Measurements from ENCODE around the gene CDHR1. TPM values are rescaled to one million over a fixed set of nuclear protein-coding genes. Genes with fewer than 3 reads are reported as not detected.

CDHR1 gene
- polyA plus RNA-seq, 1 of the 3 experiments (the other 2 are of a cell fraction): 0.02 TPM

DNA sequence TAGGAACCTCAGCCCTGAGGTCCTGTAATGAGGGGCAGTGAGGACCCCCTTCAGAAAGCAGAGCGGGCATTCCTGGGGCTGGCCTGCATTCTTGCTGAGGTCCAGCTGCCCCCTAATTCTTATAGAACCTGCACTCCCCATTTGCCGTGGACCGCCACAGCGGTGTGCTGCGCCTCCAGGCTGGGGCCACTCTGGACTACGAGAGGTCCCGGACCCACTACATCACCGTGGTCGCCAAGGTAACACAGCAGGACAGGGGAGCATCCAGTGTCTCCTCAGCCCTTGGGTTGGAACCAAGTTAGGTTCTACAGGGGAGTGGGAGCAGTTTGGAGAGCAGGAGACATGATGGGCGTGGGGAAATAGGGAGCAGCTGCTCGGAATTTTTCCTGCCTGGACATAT lies 7.3 kb downstream of the CDHR1 start:
- TF ChIP-seq, protein P1, sequence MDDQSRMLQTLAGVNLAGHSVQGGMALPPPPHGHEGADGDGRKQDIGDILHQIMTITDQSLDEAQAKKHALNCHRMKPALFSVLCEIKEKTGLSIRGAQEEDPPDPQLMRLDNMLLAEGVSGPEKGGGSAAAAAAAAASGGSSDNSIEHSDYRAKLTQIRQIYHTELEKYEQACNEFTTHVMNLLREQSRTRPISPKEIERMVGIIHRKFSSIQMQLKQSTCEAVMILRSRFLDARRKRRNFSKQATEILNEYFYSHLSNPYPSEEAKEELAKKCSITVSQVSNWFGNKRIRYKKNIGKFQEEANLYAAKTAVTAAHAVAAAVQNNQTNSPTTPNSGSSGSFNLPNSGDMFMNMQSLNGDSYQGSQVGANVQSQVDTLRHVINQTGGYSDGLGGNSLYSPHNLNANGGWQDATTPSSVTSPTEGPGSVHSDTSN (IDR thresholded peaks at IDR 0.05): no peak
- TF ChIP-seq EP300 (IDR thresholded peaks at IDR 0.05; ENCODE audit: borderline replicate concordance in 1 of 2, low read depth in 1 of 2, low read length in 1 of 2) (no peak), NRF1 (IDR thresholded peaks at IDR 0.05; ENCODE audit: low read depth, low read length) (no peak)
- Histone ChIP-seq H3K9me3 (no peaks in the 10 kb centered on the region), H3F3A (replicated peaks; ENCODE audit: insufficient read depth) (no peaks in the 10 kb centered on the region), H3K27ac (ENCODE audit: low read depth in 2 of 2, low read length in 1 of 2) (no peak overlapping the region), H3K4me3 (ENCODE audit: low read depth in 2 of 2, low read length in 1 of 2) (no peak overlapping the region), H3K27me3 (ENCODE audit: insufficient read depth) (no peaks in the 10 kb centered on the region), H3K79me2 (ENCODE audit: insufficient read depth) (no peaks in the 10 kb centered on the region), H3K4me2 (no peak overlapping the region), H3K9ac (no peak overlapping the region), H2AFZ (ENCODE audit: low read depth) (no peak overlapping the region), H3K9me2 (no peaks in the 10 kb centered on the region), H4K20me1 (ENCODE audit: insufficient read depth) (no peaks in the 10 kb centered on the region), H3K36me3 (replicated peaks in 1 of 2; ENCODE audit: control insufficient read depth in 1 of 2, insufficient read depth in 2 of 2, low read length in 1 of 2) (no peaks in the 10 kb centered on the region), H3K4me1 (ENCODE audit: control insufficient read depth in 1 of 2, insufficient read depth in 2 of 2, low read depth in 1 of 2, low read length in 1 of 2) (no peaks in the 10 kb centered on the region)
- DNase-seq: no peak
- 63% methylated on average over 11 of the region's 11 CpGs for WGBS (ENCODE audit: low lambda C conversion rate)
- CTCF ChIA-PET: interaction anchor here (1.0 to 2.0 kb wide), 2 partner anchors 52 to 53 kb away, joined by 3 to 9 read pairs; no protein-coding TSS in a partner anchor
- POLR2A ChIA-PET: no interaction called here

DNA sequence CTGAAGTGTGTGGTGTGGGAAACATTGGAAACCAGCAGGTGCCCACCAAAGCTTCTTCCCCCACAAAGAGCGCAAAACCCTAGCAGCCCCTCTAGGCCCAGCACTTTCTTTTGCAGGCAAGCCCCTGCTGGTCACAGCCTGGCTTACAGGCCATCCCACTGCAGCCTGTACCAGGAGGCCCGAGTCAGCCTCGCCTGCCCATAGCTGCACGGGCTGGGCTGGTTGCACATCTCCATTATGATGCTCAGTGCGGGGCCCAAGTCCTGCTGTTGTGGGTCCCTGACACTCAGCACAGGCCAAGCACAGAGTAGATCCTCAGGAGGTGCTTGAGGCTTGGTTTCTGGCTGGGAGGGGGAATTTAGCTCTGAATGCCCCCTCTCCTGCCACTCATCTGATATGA lies 8.0 kb downstream of the CDHR1 start:
- Histone ChIP-seq H4K20me1 (ENCODE audit: insufficient read depth) (no peaks in the 10 kb centered on the region), H3K9ac (no peak overlapping the region), H3K4me1 (ENCODE audit: control insufficient read depth in 1 of 2, insufficient read depth in 2 of 2, low read depth in 1 of 2, low read length in 1 of 2) (no peaks in the 10 kb centered on the region), H3F3A (replicated peaks; ENCODE audit: insufficient read depth) (no peaks in the 10 kb centered on the region), H3K27me3 (ENCODE audit: insufficient read depth) (no peaks in the 10 kb centered on the region), H3K79me2 (ENCODE audit: insufficient read depth) (no peaks in the 10 kb centered on the region), H3K36me3 (replicated peaks in 1 of 2; ENCODE audit: control insufficient read depth in 1 of 2, insufficient read depth in 2 of 2, low read length in 1 of 2) (no peaks in the 10 kb centered on the region), H3K4me2 (no peak overlapping the region), H3K9me2 (no peaks in the 10 kb centered on the region), H2AFZ (ENCODE audit: low read depth) (no peak overlapping the region), H3K27ac (ENCODE audit: low read depth in 2 of 2, low read length in 1 of 2) (no peak overlapping the region), H3K9me3 (no peaks in the 10 kb centered on the region), H3K4me3 (ENCODE audit: low read depth in 2 of 2, low read length in 1 of 2) (no peak overlapping the region)
- CTCF ChIA-PET: interaction anchor here (2.0 kb wide), 1 partner anchor 54 kb away, joined by 9 read pairs; no protein-coding TSS in a partner anchor
- 60% methylated on average over 4 of the region's 5 CpGs for WGBS (ENCODE audit: low lambda C conversion rate)
- no peak for DNase-seq
- POLR2A ChIA-PET: no interaction called here
- TF ChIP-seq FOXJ3 (CRISPR knock-in tag; IDR thresholded peaks at IDR 0.05) (no peak), MXI1 (IDR thresholded peaks at IDR 0.05; ENCODE audit: low read depth, low read length) (no peak), ELF1 (IDR thresholded peaks at IDR 0.05) (no peak), MEF2A (IDR thresholded peaks at IDR 0.05; ENCODE audit: borderline replicate concordance, low read depth) (no peak), GATA2 (CRISPR knock-in tag; IDR thresholded peaks at IDR 0.05) (no peak), RAD21 (IDR thresholded peaks at IDR 0.05; ENCODE audit: low read length) (no peak), POLR2AphosphoS5 (IDR thresholded peaks at IDR 0.05; ENCODE audit: low read depth, low read length) (no peak), FOXM1 (IDR thresholded peaks at IDR 0.05; ENCODE audit: low read depth) (no peak), TAF1 (IDR thresholded peaks at IDR 0.05; ENCODE audit: borderline replicate concordance, low read depth, low read length) (no peak), RXRA (IDR thresholded peaks at IDR 0.05; ENCODE audit: borderline replicate concordance, low read depth) (no peak), EP300 (IDR thresholded peaks at IDR 0.05; ENCODE audit: borderline replicate concordance in 1 of 2, low read depth in 1 of 2, low read length in 1 of 2) (no peak), TEAD4 (IDR thresholded peaks at IDR 0.05; ENCODE audit: borderline replicate concordance, insufficient read depth) (no peak), CHD2 (IDR thresholded peaks at IDR 0.05; ENCODE audit: low read length, partially characterized antibody) (no peak), JUND (IDR thresholded peaks at IDR 0.05) (no peak)
- TF ChIP-seq, protein P2, sequence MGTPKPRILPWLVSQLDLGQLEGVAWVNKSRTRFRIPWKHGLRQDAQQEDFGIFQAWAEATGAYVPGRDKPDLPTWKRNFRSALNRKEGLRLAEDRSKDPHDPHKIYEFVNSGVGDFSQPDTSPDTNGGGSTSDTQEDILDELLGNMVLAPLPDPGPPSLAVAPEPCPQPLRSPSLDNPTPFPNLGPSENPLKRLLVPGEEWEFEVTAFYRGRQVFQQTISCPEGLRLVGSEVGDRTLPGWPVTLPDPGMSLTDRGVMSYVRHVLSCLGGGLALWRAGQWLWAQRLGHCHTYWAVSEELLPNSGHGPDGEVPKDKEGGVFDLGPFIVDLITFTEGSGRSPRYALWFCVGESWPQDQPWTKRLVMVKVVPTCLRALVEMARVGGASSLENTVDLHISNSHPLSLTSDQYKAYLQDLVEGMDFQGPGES (IDR thresholded peaks at IDR 0.05; ENCODE audit: low read depth, low read length): no peak
- TF ChIP-seq, protein P3, sequence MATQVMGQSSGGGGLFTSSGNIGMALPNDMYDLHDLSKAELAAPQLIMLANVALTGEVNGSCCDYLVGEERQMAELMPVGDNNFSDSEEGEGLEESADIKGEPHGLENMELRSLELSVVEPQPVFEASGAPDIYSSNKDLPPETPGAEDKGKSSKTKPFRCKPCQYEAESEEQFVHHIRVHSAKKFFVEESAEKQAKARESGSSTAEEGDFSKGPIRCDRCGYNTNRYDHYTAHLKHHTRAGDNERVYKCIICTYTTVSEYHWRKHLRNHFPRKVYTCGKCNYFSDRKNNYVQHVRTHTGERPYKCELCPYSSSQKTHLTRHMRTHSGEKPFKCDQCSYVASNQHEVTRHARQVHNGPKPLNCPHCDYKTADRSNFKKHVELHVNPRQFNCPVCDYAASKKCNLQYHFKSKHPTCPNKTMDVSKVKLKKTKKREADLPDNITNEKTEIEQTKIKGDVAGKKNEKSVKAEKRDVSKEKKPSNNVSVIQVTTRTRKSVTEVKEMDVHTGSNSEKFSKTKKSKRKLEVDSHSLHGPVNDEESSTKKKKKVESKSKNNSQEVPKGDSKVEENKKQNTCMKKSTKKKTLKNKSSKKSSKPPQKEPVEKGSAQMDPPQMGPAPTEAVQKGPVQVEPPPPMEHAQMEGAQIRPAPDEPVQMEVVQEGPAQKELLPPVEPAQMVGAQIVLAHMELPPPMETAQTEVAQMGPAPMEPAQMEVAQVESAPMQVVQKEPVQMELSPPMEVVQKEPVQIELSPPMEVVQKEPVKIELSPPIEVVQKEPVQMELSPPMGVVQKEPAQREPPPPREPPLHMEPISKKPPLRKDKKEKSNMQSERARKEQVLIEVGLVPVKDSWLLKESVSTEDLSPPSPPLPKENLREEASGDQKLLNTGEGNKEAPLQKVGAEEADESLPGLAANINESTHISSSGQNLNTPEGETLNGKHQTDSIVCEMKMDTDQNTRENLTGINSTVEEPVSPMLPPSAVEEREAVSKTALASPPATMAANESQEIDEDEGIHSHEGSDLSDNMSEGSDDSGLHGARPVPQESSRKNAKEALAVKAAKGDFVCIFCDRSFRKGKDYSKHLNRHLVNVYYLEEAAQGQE (IDR thresholded peaks at IDR 0.05; ENCODE audit: low read depth, low read length): no peak
- TF ChIP-seq, protein P4, sequence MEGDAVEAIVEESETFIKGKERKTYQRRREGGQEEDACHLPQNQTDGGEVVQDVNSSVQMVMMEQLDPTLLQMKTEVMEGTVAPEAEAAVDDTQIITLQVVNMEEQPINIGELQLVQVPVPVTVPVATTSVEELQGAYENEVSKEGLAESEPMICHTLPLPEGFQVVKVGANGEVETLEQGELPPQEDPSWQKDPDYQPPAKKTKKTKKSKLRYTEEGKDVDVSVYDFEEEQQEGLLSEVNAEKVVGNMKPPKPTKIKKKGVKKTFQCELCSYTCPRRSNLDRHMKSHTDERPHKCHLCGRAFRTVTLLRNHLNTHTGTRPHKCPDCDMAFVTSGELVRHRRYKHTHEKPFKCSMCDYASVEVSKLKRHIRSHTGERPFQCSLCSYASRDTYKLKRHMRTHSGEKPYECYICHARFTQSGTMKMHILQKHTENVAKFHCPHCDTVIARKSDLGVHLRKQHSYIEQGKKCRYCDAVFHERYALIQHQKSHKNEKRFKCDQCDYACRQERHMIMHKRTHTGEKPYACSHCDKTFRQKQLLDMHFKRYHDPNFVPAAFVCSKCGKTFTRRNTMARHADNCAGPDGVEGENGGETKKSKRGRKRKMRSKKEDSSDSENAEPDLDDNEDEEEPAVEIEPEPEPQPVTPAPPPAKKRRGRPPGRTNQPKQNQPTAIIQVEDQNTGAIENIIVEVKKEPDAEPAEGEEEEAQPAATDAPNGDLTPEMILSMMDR (IDR thresholded peaks at IDR 0.05): no peak
- TF ChIP-seq, protein P5, sequence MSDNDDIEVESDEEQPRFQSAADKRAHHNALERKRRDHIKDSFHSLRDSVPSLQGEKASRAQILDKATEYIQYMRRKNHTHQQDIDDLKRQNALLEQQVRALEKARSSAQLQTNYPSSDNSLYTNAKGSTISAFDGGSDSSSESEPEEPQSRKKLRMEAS (IDR thresholded peaks at IDR 0.05; ENCODE audit: low read depth): no peak
- TF ChIP-seq, protein P6, sequence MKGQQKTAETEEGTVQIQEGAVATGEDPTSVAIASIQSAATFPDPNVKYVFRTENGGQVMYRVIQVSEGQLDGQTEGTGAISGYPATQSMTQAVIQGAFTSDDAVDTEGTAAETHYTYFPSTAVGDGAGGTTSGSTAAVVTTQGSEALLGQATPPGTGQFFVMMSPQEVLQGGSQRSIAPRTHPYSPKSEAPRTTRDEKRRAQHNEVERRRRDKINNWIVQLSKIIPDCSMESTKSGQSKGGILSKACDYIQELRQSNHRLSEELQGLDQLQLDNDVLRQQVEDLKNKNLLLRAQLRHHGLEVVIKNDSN (IDR thresholded peaks at IDR 0.05; ENCODE audit: borderline replicate concordance, low read depth): no peak

Measured in SK-N-SH (cell line).